ENCODE results near the gene NDUFB5.

- no peak; the same call in none of the 2 replicates for TF ChIP-seq POLR2AphosphoS5 (IDR thresholded peaks at IDR 0.05; ENCODE audit: low read depth, low read length)
- TF ChIP-seq CTCF (IDR thresholded peaks at IDR 0.05), result peak; percentile 36
- TF ChIP-seq REST (IDR thresholded peaks at IDR 0.05; ENCODE audit: insufficient read depth in 1 of 2, low read depth in 2 of 2, low read length in 1 of 2), result no peak
- TF ChIP-seq SIN3A (IDR thresholded peaks at IDR 0.05; ENCODE audit: borderline replicate concordance, insufficient read depth, low read depth, low read length), result 0 out of 2 replicates have a peak, but pooled peaks have one; percentile 49
- 0 out of 2 replicates have a peak, but pooled peaks have one; percentile 20 for TF ChIP-seq TCF7L2 (IDR thresholded peaks at IDR 0.05; ENCODE audit: low read depth, low read length)
Observed at GRCh38 chr3:179652447-179653095, 48.0 kb downstream of the NDUFB5 start, which contains the start of gene USP13.

All from Panc1 (cell line).